Spleen (tissue), 7 donors: ENCODE measurements around the gene TTC34.

Experiments used
- POLR2A ChIP-seq, 3 donors: fragments of 450-650 bp; IDR thresholded peaks; one replicate each; pipeline ENCODE4 v1.5.1; 2017; ENCODE audit warnings: antibody characterized with exemption in 3 of 3, mild to moderate bottlenecking in 1 of 3
- POLR2AphosphoS5 ChIP-seq, 3 donors: sonication (generic); formaldehyde crosslinking; IDR thresholded peaks; one replicate each; pipeline ENCODE4 v1.5.1; 2017; ENCODE audit warnings: antibody characterized with exemption in 3 of 3
- TF ChIP-seq, protein P1 (sequence below), 11 experiments: fragments of 200-600 bp in 7 of 11; fragments of 450-650 bp in 4 of 11; sonication (generic) in 4 of 11; IDR thresholded peaks in 8 of 11; conservative IDR thresholded peaks in 3 of 11; 1 replicate in 7 of 11; 2 replicates in 4 of 11; pipeline versions ENCODE4 v1.4.0 to v1.8.0; 2016 to 2021; ENCODE audit warnings: antibody characterized with exemption in 11 of 11, inconsistent platforms in 4 of 11, mild to moderate bottlenecking in 1 of 11
- donor health status: DM: no; HTN: no; CAD: no; lungs with moderate emphysema.
- donor health status: DM: no; HTN: no; CAD: no.
- donor health status: DM: no; HTN: no; CAD: no.

DNA sequence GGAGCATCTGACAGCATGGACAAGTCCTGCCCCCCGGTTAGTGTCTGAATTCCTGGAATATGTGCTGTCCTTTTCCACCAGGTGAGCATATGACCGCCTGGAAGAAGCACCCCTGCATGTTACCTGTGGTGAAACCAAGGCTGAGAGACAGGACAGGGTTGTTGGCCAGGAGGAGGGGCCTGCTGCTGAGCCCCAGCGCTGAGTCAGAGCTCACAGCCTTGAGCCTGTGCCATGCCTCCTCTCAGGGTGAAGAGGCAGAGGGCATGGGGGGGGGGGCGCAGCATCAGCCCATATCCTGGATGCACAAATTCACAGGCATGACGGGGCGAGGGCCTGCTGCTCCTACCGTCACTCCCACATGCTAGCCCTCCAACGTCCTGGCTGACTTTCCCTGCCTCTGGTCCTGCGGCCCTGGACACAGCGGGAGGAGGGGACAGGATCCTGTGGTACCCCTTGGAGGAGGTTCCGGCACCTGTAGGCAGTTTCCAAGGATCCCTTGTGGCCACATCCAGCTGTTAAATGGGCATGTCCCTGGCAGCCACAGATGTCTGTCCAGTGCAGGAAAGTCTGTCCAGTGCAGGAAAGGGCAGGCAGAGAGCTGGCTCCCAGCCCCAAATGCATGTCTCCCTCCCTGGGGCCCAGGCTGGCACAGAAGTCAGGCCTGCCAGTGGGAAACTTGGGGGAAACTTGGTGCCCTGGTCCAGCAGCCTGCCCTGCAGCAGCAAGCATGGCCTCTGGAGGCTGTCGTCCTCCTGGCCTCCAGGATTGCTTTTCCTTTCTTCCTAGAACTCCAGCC is 23.9 kb downstream of the TTC34 start:
- TF ChIP-seq, protein P1, sequence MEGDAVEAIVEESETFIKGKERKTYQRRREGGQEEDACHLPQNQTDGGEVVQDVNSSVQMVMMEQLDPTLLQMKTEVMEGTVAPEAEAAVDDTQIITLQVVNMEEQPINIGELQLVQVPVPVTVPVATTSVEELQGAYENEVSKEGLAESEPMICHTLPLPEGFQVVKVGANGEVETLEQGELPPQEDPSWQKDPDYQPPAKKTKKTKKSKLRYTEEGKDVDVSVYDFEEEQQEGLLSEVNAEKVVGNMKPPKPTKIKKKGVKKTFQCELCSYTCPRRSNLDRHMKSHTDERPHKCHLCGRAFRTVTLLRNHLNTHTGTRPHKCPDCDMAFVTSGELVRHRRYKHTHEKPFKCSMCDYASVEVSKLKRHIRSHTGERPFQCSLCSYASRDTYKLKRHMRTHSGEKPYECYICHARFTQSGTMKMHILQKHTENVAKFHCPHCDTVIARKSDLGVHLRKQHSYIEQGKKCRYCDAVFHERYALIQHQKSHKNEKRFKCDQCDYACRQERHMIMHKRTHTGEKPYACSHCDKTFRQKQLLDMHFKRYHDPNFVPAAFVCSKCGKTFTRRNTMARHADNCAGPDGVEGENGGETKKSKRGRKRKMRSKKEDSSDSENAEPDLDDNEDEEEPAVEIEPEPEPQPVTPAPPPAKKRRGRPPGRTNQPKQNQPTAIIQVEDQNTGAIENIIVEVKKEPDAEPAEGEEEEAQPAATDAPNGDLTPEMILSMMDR (IDR thresholded peaks at IDR 0.05 in 8 of 11, conservative IDR thresholded peaks at IDR 0.05 in 3 of 11): no peak
- TF ChIP-seq POLR2A (IDR thresholded peaks at IDR 0.05) (no peak), POLR2AphosphoS5 (IDR thresholded peaks at IDR 0.05) (no peak)
